Right kidney (tissue), 9 donors: ENCODE data around the gene MLF1.
"Not testable (repeated sequence)": the region's sequence is repeated elsewhere in the genome, so short reads cannot be mapped to it uniquely, and the experiment has no call there.

Source experiments
- DNase-seq: peaks from one replicate; pipeline ENCODE4 v3.0.0-alpha.2; 2016
- long read RNA-seq, 8 donors: transcript quantifications; one replicate each; lab custom pipeline, GENCODE V29; 2026

The MLF1 gene
- long read RNA-seq, donor 1, transcript MLF1-201 (7 exons, 2,203 nt), result major isoform, 31 of 84 reads
- long read RNA-seq, donor 1, transcript MLF1-202 (7 exons, 2,222 nt), result minor isoform, 9 of 84 reads
- long read RNA-seq, donor 1, partial matches to known transcripts, result 44 of 84 reads
- long read RNA-seq, donor 1, other reads (novel, unspliced or antisense), result 0 of 84 reads
- long read RNA-seq, donor 2, transcript MLF1-201 (7 exons, 2,203 nt), result major isoform, 6 of 9 reads
- long read RNA-seq, donor 2, partial matches to known transcripts, result 0 of 9 reads
- long read RNA-seq, donor 2, other reads (novel, unspliced or antisense), result 0 of 9 reads
- long read RNA-seq, donor 3, transcript MLF1-201 (7 exons, 2,203 nt), result major isoform, 9 of 13 reads
- long read RNA-seq, donor 3, partial matches to known transcripts, result 0 of 13 reads
- long read RNA-seq, donor 3, other reads (novel, unspliced or antisense), result 0 of 13 reads
- long read RNA-seq, donor 4, transcript MLF1-201 (7 exons, 2,203 nt), result major isoform, 9 of 46 reads
- long read RNA-seq, donor 4, transcript MLF1-202 (7 exons, 2,222 nt), result minor isoform, 7 of 46 reads
- long read RNA-seq, donor 4, partial matches to known transcripts, result 29 of 46 reads
- long read RNA-seq, donor 4, other reads (novel, unspliced or antisense), result 0 of 46 reads
- long read RNA-seq, donor 5, transcript MLF1-201 (7 exons, 2,203 nt), result major isoform, 17 of 22 reads
- long read RNA-seq, donor 5, transcript MLF1-202 (7 exons, 2,222 nt), result minor isoform, 5 of 22 reads
- long read RNA-seq, donor 5, partial matches to known transcripts, result 0 of 22 reads
- long read RNA-seq, donor 5, other reads (novel, unspliced or antisense), result 0 of 22 reads
- long read RNA-seq, donor 6, transcript MLF1-201 (7 exons, 2,203 nt), result major isoform, 18 of 25 reads
- long read RNA-seq, donor 6, transcript MLF1-202 (7 exons, 2,222 nt), result minor isoform, 6 of 25 reads
- long read RNA-seq, donor 6, partial matches to known transcripts, result 0 of 25 reads
- long read RNA-seq, donor 6, other reads (novel, unspliced or antisense), result 0 of 25 reads
- long read RNA-seq, donor 7, transcript MLF1-202 (7 exons, 2,222 nt), result minor isoform, 5 of 13 reads
- long read RNA-seq, donor 7, transcript MLF1-201 (7 exons, 2,203 nt), result major isoform, 6 of 13 reads
- long read RNA-seq, donor 7, partial matches to known transcripts, result 0 of 13 reads
- long read RNA-seq, donor 7, other reads (novel, unspliced or antisense), result 0 of 13 reads
- long read RNA-seq, donor 8, transcript MLF1-202 (7 exons, 2,222 nt), result minor isoform, 8 of 30 reads
- long read RNA-seq, donor 8, transcript MLF1-201 (7 exons, 2,203 nt), result major isoform, 20 of 30 reads
- long read RNA-seq, donor 8, partial matches to known transcripts, result 0 of 30 reads
- long read RNA-seq, donor 8, other reads (novel, unspliced or antisense), result 0 of 30 reads

GRCh38 chr3:158570999-158571702, at the start of gene MLF1:
MLF1 (plus strand) TSS chr3:158571194; CDS start chr3:158571301, 107 bp downstream.
- peak; percentile 89 for DNase-seq

- DNase-seq, result no peak
Measured at GRCh38 chr3:158522221-158523136, 48.5 kb upstream of the MLF1 start.

- no peak for DNase-seq
Measured at GRCh38 chr3:158528076-158528674, 42.8 kb upstream of the MLF1 start.

GRCh38 chr3:158531334-158531733, 39.7 kb upstream of the MLF1 start:
- no peak for DNase-seq

GRCh38 chr3:158532099-158532734, 38.8 kb upstream of the MLF1 start:
- DNase-seq, result no peak

GRCh38 chr3:158535918-158536317, 35.1 kb upstream of the MLF1 start:
- DNase-seq, result no peak

- DNase-seq, result no peak
Measured at GRCh38 chr3:158539414-158540014, 31.5 kb upstream of the MLF1 start.

GRCh38 chr3:158540066-158540465, 30.9 kb upstream of the MLF1 start:
- no peak for DNase-seq

GRCh38 chr3:158548691-158549090, 22.3 kb upstream of the MLF1 start:
- no peak for DNase-seq

- DNase-seq, result not testable (repeated sequence)
Measured at GRCh38 chr3:158549938-158550337, 21.1 kb upstream of the MLF1 start.

- no peak for DNase-seq
Measured at GRCh38 chr3:158552124-158552523, 18.9 kb upstream of the MLF1 start.

- no peak for DNase-seq
Measured at GRCh38 chr3:158559504-158559903, 11.5 kb upstream of the MLF1 start.

GRCh38 chr3:158560979-158561378, 10.0 kb upstream of the MLF1 start:
- no peak for DNase-seq

- no peak for DNase-seq
Measured at GRCh38 chr3:158562674-158563073, 8.3 kb upstream of the MLF1 start.

GRCh38 chr3:158563076-158563475, 7.9 kb upstream of the MLF1 start:
- no peak for DNase-seq

GRCh38 chr3:158565076-158565475, 5.9 kb upstream of the MLF1 start:
- no peak for DNase-seq

- no peak for DNase-seq
Measured at GRCh38 chr3:158568784-158569183, 2.2 kb upstream of the MLF1 start.

GRCh38 chr3:158569794-158570193, 1.2 kb upstream of the MLF1 start:
- no peak for DNase-seq
